Measurements from ENCODE around the gene WNT11.

- TF ChIP-seq POLR2A (IDR thresholded peaks at IDR 0.05): no peak
- TF ChIP-seq, protein P1, sequence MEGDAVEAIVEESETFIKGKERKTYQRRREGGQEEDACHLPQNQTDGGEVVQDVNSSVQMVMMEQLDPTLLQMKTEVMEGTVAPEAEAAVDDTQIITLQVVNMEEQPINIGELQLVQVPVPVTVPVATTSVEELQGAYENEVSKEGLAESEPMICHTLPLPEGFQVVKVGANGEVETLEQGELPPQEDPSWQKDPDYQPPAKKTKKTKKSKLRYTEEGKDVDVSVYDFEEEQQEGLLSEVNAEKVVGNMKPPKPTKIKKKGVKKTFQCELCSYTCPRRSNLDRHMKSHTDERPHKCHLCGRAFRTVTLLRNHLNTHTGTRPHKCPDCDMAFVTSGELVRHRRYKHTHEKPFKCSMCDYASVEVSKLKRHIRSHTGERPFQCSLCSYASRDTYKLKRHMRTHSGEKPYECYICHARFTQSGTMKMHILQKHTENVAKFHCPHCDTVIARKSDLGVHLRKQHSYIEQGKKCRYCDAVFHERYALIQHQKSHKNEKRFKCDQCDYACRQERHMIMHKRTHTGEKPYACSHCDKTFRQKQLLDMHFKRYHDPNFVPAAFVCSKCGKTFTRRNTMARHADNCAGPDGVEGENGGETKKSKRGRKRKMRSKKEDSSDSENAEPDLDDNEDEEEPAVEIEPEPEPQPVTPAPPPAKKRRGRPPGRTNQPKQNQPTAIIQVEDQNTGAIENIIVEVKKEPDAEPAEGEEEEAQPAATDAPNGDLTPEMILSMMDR (IDR thresholded peaks at IDR 0.05): no peak
Observed at GRCh38 chr11:76170468-76170867, 35.8 kb downstream of the WNT11 start.
